Measurements from ENCODE around the gene SLC7A10.

SLC7A10 gene

DNA sequence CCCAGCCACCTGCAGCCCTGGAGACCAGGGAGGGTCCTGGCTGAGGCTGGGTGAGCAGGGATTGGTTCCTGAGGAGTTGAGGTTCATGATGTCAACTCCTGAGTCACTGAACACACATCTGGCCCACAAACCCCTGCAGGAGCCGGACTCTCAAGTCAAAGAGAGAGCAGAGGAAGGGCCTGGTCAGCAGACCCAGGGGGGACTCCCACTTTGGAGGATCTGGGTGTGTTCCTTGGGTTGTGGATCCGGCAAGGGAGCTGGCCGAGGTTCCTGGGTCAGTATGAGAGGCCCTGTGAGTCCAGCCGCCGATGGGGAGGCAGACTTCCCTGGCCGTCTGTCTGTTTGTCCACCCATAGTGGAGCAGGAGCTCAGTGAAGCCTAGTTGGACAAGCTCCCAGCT lies 4.0 kb downstream of the SLC7A10 start:
- CTCF ChIA-PET = interaction anchor here (1.0 kb wide), 1 partner anchor 173 kb away, joined by 3 read pairs; no protein-coding TSS in a partner anchor
- POLR2A ChIA-PET (ENCODE audit: low non-redundant PET) = no interaction called here
- no peak overlapping the region for H3K27ac ChIP-seq
- DNase-seq (ENCODE audit: low spot score) = no peak
- TF ChIP-seq, protein P1, sequence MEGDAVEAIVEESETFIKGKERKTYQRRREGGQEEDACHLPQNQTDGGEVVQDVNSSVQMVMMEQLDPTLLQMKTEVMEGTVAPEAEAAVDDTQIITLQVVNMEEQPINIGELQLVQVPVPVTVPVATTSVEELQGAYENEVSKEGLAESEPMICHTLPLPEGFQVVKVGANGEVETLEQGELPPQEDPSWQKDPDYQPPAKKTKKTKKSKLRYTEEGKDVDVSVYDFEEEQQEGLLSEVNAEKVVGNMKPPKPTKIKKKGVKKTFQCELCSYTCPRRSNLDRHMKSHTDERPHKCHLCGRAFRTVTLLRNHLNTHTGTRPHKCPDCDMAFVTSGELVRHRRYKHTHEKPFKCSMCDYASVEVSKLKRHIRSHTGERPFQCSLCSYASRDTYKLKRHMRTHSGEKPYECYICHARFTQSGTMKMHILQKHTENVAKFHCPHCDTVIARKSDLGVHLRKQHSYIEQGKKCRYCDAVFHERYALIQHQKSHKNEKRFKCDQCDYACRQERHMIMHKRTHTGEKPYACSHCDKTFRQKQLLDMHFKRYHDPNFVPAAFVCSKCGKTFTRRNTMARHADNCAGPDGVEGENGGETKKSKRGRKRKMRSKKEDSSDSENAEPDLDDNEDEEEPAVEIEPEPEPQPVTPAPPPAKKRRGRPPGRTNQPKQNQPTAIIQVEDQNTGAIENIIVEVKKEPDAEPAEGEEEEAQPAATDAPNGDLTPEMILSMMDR (conservative IDR thresholded peaks at IDR 0.05; ENCODE audit: low read depth) = no peak

- CTCF ChIA-PET = interaction anchor here (1.0 kb wide), 1 partner anchor 174 kb away, joined by 3 read pairs; no protein-coding TSS in a partner anchor
- H3K27ac ChIP-seq = no peak overlapping the region
- POLR2A ChIA-PET (ENCODE audit: low non-redundant PET) = no interaction called here
- DNase-seq (ENCODE audit: low spot score) = no peak
- TF ChIP-seq, protein P1 (conservative IDR thresholded peaks at IDR 0.05; ENCODE audit: low read depth) = no peak
Measured at GRCh38 chr19:33220735-33221134, 4.9 kb downstream of the SLC7A10 start.

DNA sequence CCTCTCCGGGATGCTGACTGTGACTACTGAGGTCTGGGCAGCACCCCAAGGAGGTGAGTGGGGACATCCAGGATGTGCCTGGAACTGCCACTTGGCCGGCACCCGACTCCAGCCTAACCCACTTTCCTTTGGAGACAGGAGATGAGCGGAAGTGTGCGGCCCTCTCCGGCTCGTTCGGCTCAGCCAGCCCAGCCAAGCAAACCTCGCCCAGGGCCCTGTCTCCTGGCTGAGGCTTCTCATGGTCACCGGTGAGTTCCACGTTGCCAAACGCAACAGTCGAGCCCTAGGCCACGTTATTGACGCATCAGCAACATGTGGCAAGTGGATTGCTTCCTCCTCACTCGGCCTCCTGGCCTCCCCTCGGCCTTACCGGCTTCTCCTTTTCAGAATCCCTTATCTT lies 5.5 kb downstream of the SLC7A10 start:
- TF ChIP-seq, protein P1 (conservative IDR thresholded peaks at IDR 0.05; ENCODE audit: low read depth) = no peak
- no peak for DNase-seq (ENCODE audit: low spot score)
- CTCF ChIA-PET = no interaction called here
- H3K27ac ChIP-seq = no peak overlapping the region
- POLR2A ChIA-PET (ENCODE audit: low non-redundant PET) = no interaction called here

GRCh38 chr19:33219261-33219815 lies 6.3 kb downstream of the SLC7A10 start:
- TF ChIP-seq, protein P1 (conservative IDR thresholded peaks at IDR 0.05; ENCODE audit: low read depth) = no peak; the same call in 1 of the 2 replicates
- POLR2A ChIA-PET (ENCODE audit: low non-redundant PET) = no interaction called here
- CTCF ChIA-PET = no interaction called here
- DNase-seq (ENCODE audit: low spot score) = no peak
- H3K27ac ChIP-seq = no peak overlapping the region

DNA sequence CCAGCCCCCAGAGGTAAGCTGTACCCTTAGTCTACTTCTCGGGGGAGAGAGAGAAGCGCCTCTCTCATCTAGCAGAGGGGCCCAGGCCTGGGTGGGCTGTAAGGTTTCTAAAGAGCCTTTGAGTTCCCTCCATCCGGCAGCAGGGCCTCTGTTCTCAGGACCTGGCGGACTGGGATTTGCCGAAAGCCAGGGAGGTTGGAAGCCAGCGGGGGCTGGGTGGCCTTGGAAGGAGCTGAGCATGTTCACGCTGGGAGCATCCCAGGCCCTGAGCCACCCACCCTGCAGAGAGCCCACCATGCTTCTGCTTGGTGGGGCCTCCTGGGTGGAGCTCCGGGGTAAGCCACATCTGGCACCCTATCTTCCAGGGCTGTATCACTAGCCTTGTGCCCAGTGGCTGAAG lies 7.8 kb downstream of the SLC7A10 start:
- CTCF ChIA-PET = no interaction called here
- no peak overlapping the region for H3K27ac ChIP-seq
- POLR2A ChIA-PET (ENCODE audit: low non-redundant PET) = no interaction called here
- no peak for DNase-seq (ENCODE audit: low spot score)
- TF ChIP-seq, protein P1 (conservative IDR thresholded peaks at IDR 0.05; ENCODE audit: low read depth) = no peak

GRCh38 chr19:33216198-33216830 lies 9.3 kb downstream of the SLC7A10 start:
- ChIA-PET POLR2A (ENCODE audit: low non-redundant PET) (no interaction called here), CTCF (interaction anchor here (0.6 to 0.7 kb wide), 2 partner anchors 40 to 134 kb away, joined by 3 to 4 read pairs; no protein-coding TSS in a partner anchor)
- H3K27ac ChIP-seq = no peak overlapping the region
- TF ChIP-seq, protein P1 (conservative IDR thresholded peaks at IDR 0.05; ENCODE audit: low read depth) = no peak
- DNase-seq (ENCODE audit: low spot score) = no peak
